Esophagus squamous epithelium (tissue), 4 donors: Measurements from ENCODE around the gene TTC27.

ENCODE experiments used
- POLR2A ChIP-seq, 4 donors: fragments of 450-650 bp; IDR thresholded peaks; one replicate each; pipeline ENCODE4 v1.6.1; 2017; ENCODE audit warnings: antibody characterized with exemption in 4 of 4, mild to moderate bottlenecking in 4 of 4, moderate library complexity in 3 of 4
- TF ChIP-seq, protein P1 (sequence below), 6 experiments: fragments of 450-650 bp in 4 of 6; fragments of 200-600 bp in 2 of 6; sonication (generic) in 2 of 6; IDR thresholded peaks; one replicate each; pipeline ENCODE4 v1.5.1; 2016 to 2019; ENCODE audit warnings: antibody characterized with exemption in 6 of 6, mild to moderate bottlenecking in 4 of 6, moderate library complexity in 4 of 6

DNA sequence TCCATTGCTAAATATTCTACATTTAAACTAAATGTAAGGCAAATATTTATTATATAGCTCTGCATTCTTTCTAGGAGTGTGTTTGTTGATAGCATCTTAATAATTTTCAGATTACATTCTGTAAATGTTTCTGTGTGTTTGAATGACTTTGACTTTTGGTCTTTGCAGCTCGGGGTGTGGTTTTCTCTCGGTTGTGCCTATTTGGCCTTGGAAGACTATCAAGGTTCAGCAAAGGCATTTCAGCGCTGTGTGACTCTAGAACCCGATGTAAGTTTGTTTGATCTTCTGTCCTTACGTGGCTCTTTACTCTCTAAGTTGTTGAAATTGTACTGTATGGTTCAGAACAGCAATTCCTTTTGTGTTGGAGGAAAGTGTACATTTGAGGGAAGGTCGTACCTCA is 149.9 kb downstream of the TTC27 start:
- TF ChIP-seq, protein P1, sequence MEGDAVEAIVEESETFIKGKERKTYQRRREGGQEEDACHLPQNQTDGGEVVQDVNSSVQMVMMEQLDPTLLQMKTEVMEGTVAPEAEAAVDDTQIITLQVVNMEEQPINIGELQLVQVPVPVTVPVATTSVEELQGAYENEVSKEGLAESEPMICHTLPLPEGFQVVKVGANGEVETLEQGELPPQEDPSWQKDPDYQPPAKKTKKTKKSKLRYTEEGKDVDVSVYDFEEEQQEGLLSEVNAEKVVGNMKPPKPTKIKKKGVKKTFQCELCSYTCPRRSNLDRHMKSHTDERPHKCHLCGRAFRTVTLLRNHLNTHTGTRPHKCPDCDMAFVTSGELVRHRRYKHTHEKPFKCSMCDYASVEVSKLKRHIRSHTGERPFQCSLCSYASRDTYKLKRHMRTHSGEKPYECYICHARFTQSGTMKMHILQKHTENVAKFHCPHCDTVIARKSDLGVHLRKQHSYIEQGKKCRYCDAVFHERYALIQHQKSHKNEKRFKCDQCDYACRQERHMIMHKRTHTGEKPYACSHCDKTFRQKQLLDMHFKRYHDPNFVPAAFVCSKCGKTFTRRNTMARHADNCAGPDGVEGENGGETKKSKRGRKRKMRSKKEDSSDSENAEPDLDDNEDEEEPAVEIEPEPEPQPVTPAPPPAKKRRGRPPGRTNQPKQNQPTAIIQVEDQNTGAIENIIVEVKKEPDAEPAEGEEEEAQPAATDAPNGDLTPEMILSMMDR (IDR thresholded peaks at IDR 0.05): no peak
- no peak for TF ChIP-seq POLR2A (IDR thresholded peaks at IDR 0.05)
